ENCODE results near the gene GPX4.

The GPX4 gene

GRCh38 chr19:1153891-1154730 is 50.3 kb downstream of the GPX4 start:
- Histone ChIP-seq H3K4me3 (ENCODE audit: low read depth, low read length) (no peak overlapping the region), H3K4me1 (peaks cover 6% of the 10 kb centered on the region), H3K9me3 (no peaks in the 10 kb centered on the region), H3K36me3 (peaks cover 7% of the 10 kb centered on the region), H3K27me3 (no peaks in the 10 kb centered on the region)
- DNase-seq, result no peak
- TF ChIP-seq CTCF (IDR thresholded peaks at IDR 0.05; ENCODE audit: low read depth, low read length), result no peak

- no peaks in the 10 kb centered on the region for H3K27me3 ChIP-seq
- no peak overlapping the region for H3K4me3 ChIP-seq (ENCODE audit: low read depth, low read length)
Observed at GRCh38 chr19:1154731-1155351, 51.0 kb downstream of the GPX4 start.

GRCh38 chr19:1155352-1156304 is 51.8 kb downstream of the GPX4 start:
- no peak for TF ChIP-seq CTCF (IDR thresholded peaks at IDR 0.05; ENCODE audit: low read depth, low read length)
- peaks cover 6% of the 10 kb centered on the region for H3K4me1 ChIP-seq
- H3K4me3 ChIP-seq (ENCODE audit: low read depth, low read length), result no peak overlapping the region
- H3K9me3 ChIP-seq, result no peaks in the 10 kb centered on the region
- H3K36me3 ChIP-seq, result peaks cover 7% of the 10 kb centered on the region
- DNase-seq, result no peak
- H3K27me3 ChIP-seq, result no peaks in the 10 kb centered on the region

More at GRCh38 chr19:1154731-1155351, 51.0 kb downstream of the GPX4 start:
- H3K4me1 ChIP-seq, result peaks cover 6% of the 10 kb centered on the region
- H3K9me3 ChIP-seq, result no peaks in the 10 kb centered on the region
- peaks cover 7% of the 10 kb centered on the region for H3K36me3 ChIP-seq
- no peak for TF ChIP-seq CTCF (IDR thresholded peaks at IDR 0.05; ENCODE audit: low read depth, low read length)
- peak; percentile 78 for DNase-seq
